Limb (tissue), 2 donors: Measurements from ENCODE around the gene MDM1.

Experiments
- DNase-seq, 2 donors: peaks; one replicate each; pipeline ENCODE4 v3.0.0-alpha.2; 2016; ENCODE audit errors: extremely low spot score in 2 of 2

The MDM1 gene

DNA sequence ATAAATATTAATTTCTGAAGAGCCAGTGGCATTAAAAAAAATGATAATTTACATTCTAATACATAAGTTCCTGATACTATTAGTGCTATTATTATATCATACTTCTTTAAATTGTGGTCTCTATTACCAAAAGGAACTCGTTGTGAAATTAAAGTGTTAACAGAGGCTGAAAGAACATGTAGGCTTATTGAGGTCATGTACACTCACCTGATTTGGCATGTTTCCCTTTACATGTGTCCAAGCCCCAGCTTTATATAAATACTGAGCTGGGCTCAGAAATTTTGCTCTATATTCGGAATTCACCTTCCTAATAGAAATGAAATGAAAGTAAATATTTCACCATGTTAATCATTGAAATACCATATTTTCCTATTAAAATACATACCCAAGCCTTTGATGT is 11.0 kb downstream of the MDM1 start:
- no peak for DNase-seq

- no peak for DNase-seq
These were observed 12.1 kb downstream of the MDM1 start for GRCh38 chr12:68319988-68320623.

DNA sequence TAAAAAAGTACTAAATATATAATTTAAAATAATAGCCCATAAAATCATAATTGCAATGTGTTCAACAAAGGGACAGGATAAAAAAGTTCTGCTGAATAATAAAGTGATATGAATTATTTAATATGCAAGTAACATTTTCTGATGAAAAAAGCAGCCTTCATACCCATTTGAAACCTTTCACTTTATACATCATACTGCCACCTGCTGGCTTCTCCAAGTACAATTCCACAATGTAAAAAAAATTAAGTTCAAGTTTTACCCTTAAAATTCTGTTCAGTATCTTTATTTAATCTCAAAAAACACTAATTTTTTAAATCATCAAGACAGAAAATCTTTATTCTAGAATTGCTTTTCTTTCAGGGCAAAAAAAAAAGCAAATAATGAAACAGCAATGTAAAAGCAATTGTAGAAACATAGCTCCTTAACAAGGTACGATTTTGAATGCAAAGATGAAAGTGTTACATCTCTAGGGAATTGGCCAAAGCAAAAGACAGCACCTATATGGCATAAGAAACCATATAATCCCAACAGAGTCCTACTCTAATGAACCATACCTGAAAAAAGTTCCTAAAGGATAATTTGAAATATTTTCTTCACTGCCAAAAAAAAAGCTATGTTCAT is 15.0 kb downstream of the MDM1 start:
- DNase-seq, result peak in 1 of 2 donors; percentile 77

GRCh38 chr12:68310370-68310769 is 21.8 kb downstream of the MDM1 start:
- no peak for DNase-seq

- DNase-seq, result no peak
These were observed 25.6 kb downstream of the MDM1 start for GRCh38 chr12:68306564-68306963.

- DNase-seq, result no peak
These were observed 26.9 kb downstream of the MDM1 start for GRCh38 chr12:68305278-68305677.

GRCh38 chr12:68304626-68305025 is 27.5 kb downstream of the MDM1 start:
- no peak for DNase-seq

- DNase-seq, result no peak
These were observed 28.3 kb downstream of the MDM1 start for GRCh38 chr12:68303850-68304249.

DNA sequence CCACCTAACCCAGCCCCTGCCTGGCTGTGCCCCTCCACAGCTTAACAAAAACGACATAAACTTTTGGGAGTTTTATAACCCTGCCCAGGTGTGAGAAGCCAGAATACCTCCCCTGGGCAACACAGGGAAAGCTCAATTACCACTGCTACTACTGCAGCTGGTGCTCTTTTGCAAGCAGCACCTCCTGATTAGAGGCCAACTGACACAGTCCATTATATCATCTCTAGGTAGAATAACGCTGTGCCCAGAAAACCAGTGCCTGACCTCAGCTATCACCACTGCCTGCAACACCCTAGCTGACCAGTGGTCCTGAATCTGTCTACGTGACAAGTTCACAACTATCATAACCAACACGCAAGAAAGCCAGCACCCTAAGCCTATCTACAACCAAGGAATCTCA is 34.2 kb downstream of the MDM1 start:
- no peak for DNase-seq

DNA sequence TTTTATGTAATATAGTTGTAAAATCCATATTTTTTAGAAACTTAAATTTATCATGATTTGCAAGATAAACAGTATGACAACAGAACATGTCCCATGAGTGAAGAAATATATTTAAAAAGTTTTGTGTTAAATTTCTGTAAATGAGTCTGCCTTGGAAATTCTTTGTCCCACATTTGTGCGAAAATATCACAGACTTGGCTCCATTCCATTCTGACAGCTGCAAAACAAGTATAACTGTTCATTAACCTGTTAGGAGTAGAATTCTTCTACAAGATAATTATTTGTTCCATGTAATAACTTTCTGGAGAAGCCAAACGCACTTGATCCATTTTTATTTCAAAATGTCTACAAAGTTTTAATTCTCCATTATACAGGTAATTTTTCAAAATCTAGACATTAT is 37.9 kb downstream of the MDM1 start:
- DNase-seq, result peak in 1 of 2 donors; percentile 21

DNA sequence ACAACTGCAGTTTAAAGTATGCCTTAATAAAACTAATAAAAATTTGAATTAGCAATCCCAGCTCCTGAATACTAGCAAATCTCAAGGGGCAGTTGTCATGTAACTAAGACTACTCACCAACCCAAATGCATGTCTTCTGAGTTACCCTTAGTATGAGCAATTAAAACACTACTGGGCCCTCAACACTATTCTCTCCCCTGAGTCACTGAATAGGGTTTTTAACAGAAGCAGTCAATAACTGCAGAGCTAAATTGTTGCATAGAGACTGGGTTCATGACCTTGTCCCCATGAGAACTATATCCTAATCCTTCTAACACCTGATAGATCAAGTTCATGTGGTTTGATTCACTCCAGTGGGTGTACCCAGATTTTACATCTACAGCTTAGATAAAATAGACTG is 38.8 kb downstream of the MDM1 start:
- no peak for DNase-seq

- no peak for DNase-seq
These were observed 39.8 kb downstream of the MDM1 start for GRCh38 chr12:68292151-68292943.

GRCh38 chr12:68291396-68292036 is 40.6 kb downstream of the MDM1 start:
- DNase-seq, result no peak

- DNase-seq, result no peak
These were observed 42.0 kb downstream of the MDM1 start for GRCh38 chr12:68290126-68290525.

DNA sequence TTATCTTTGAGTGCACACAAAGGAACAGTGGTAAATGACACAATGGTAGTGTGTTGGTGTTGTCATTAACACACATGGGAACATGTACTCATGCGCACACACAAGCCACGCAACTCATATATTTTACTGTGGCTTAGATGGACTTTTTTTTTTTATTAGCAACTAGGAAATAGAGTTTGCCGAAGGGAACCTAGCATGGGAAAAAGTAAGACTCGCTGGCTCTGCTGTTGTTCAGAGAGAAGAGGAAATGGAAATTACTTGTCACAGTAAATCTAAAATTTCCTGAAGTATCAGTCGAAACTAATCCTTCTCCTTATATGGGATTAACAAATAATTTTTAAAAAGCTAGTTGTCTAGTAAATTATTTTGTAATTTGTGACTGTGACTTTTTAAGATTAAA is 45.1 kb downstream of the MDM1 start:
- DNase-seq, result no peak

DNA sequence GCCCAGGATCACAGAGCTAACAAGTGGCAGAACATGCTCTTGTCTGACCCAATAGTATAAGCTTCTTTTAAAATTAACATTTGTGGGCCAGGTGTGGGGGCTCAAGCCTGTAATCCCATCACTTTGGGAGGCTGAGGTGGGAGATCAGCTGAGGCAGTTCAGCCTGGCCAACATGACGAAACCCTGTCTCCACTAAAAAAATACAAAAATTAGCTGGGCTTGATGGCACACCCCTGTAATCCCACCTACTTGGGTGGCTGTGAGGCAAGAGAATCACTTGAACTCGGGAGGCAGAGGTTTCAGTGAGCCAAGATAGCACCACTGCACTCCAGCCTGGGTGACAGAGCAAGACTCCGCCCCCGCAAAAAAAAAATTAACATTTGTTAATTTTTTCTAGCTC is 45.8 kb downstream of the MDM1 start:
- no peak for DNase-seq

GRCh38 chr12:68285541-68285940 is 46.6 kb downstream of the MDM1 start:
- DNase-seq, result no peak

DNA sequence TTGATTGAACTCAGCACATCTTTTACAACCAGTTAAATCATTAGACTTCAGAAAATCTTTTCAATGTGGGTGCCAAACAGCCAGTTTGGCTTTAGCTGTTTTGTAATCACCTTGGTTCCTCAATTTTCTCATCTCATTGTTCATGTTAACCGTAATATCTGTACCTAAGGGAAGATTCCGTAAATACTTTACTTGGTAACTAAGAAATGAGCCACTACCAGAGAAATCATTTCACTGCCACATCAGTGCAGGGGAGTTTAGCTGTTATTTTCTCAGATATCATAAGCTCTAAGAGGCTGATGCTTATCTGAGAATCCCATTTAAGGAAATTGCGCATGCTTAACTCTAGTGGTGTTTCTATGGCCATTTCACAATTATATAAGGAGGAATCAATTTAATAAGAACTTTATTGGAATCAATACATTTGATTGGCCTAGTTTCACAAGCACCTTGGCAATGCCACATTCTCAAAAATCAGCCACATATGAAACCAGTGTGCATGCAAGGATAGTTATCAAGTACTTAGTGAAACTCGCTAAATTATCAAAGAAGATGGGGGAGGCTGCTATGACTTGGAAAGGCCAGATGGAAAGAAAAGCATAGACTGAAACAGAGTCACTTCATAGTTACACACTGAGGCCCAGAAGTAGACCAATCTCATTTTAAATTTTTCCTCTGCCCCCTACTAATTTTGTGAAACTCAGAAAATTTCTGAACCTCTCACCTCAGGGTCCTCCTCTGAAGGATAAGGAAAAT is 50.7 kb downstream of the MDM1 start:
- DNase-seq, result no peak

DNA sequence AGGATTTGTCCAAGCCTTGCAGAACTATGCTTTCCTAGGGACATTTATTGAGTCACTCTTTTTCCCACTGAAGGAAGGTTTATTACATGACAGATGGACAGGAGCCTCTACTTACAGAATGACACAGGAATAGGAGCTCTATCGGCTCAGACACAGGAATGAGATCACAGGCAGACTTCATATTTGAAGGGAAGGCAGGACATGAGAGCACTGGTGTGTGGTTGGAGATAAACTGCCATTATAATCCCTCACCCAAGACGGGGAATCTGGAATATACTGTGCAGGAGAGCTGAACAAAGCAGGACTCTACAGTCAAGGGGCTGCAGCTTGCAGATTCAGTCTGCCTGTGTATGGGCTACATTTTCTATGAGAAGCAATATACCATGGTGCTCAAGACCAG is 51.9 kb downstream of the MDM1 start:
- no peak for DNase-seq

DNA sequence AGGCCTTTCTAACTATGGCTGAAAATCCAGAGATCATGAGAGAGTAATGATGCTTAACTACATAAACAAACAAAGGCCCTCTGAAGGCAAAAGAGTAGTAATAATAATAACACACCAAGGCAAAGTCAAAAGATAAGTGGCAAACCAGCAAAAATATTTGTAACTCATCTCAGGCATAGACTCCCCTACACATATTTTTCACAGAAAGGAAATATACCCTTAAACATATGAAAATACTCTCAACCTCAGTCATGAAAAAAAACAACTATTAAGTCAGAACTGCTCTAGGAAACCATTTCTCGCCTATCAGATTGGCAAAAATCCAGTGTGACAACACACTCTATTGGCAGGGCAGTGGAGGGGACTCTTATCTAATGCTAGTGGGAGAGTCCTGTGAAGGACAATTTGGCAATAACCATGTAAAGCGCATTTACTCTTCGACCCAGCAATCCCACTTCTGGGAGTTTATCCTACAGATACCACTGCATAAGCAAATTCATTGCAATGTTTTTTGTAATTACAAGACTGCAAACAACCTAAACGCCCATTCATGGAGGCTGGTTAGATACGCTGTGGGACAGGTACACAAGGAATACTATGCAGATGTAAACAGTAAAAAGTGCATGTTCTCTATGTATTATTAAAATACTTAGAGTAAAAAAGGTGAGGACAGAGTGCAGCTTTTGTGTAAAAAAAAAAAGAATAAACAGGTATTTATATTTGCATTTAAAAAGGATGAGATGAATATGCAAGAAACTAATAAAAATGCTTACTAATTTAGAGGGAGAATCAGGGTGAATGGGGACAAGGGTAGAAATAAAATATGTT is 52.7 kb downstream of the MDM1 start:
- no peak for DNase-seq
